Measurements from ENCODE around the gene SIAE. TPM values are rescaled to one million over a fixed set of nuclear protein-coding genes. Genes with fewer than 3 reads are reported as not detected.

The SIAE gene
- total RNA-seq, 1 donor from 2014 or later: 9.7 TPM

Small RNA genes within 50 kb of the gene (small RNA-seq; reads per million reads assigned to genes)
- not detected for gene RNA5SP352

Other genes starting within 250 kb of the SIAE start
- not detected for gene OR8B4, start 248.9 kb downstream of the SIAE start, total RNA-seq
- not detected for gene OR8B8, start 228.0 kb downstream of the SIAE start, total RNA-seq
- not detected for gene OR8B12, start 130.1 kb downstream of the SIAE start, total RNA-seq
- not detected for gene OR8A1, start 103.7 kb downstream of the SIAE start, total RNA-seq
- not detected for gene PANX3, start 62.3 kb downstream of the SIAE start, total RNA-seq
- 42.7 TPM for gene TBRG1, start 50.9 kb downstream of the SIAE start, total RNA-seq
- 5.1 TPM for gene SPA17, start 165 bp upstream of the SIAE start, total RNA-seq
- gene NRGN, start 66.2 kb upstream of the SIAE start, total RNA-seq: 2.7 TPM
- not detected for gene VSIG2, start 78.5 kb upstream of the SIAE start, total RNA-seq
- gene ESAM, start 88.6 kb upstream of the SIAE start, total RNA-seq: 3.7 TPM
- 18.9 TPM for gene MSANTD2, start 126.7 kb upstream of the SIAE start, total RNA-seq
- 4.2 TPM for gene ROBO3, start 191.7 kb upstream of the SIAE start, total RNA-seq
- 3.6 TPM for gene ROBO4, start 224.1 kb upstream of the SIAE start, total RNA-seq
- gene HEPN1, start 245.5 kb upstream of the SIAE start, total RNA-seq: not detected

Data from occipital lobe (tissue), 2 donors.